Measurements from ENCODE around the gene CADM2. TPM values are rescaled to one million over a fixed set of nuclear protein-coding genes. Genes with fewer than 3 reads are reported as not detected.

CADM2 gene
- total and polyA plus RNA-seq, 2 donors (not counting 3 experiments of a cell fraction or from before 2014, with no cell fraction given) = not detected

- Histone ChIP-seq H4K20me1 (replicated peaks; ENCODE audit: control insufficient read depth, extremely low read depth, insufficient read depth, low read length) (no peaks in the 10 kb centered on the region), H3K36me3 (ENCODE audit: control insufficient read depth in 2 of 2, extremely low read depth in 1 of 2, insufficient read depth in 2 of 2, low read length in 2 of 2) (no peaks in the 10 kb centered on the region), H3K9me3 (replicated peaks; ENCODE audit: control insufficient read depth, insufficient read depth, low read length) (no peaks in the 10 kb centered on the region), H3K27ac (ENCODE audit: insufficient read depth, low read depth, low read length) (no peak overlapping the region), H3K79me2 (ENCODE audit: control insufficient read depth, insufficient read depth, low read length) (no peaks in the 10 kb centered on the region), H3K4me2 (ENCODE audit: insufficient read depth, low read length) (no peak overlapping the region), H3K27me3 (ENCODE audit: control insufficient read depth in 2 of 2, insufficient read depth in 2 of 2, low read length in 2 of 2) (no peaks in the 10 kb centered on the region), H3K9me1 (replicated peaks; ENCODE audit: control insufficient read depth, extremely low read depth, insufficient read depth, low read length) (no peaks in the 10 kb centered on the region), H3K9ac (replicated peaks; ENCODE audit: extremely low read depth, insufficient read depth, low read length) (no peak overlapping the region), H2AFZ (ENCODE audit: low read depth, low read length) (no peak overlapping the region), H3K4me1 (ENCODE audit: control insufficient read depth, extremely low read depth, insufficient read depth, low read length) (no peaks in the 10 kb centered on the region), H3K4me3 (replicated peaks in 1 of 3; ENCODE audit: insufficient read depth in 1 of 3, low read depth in 1 of 3, low read length in 3 of 3) (no peak overlapping the region)
- ChIA-PET CTCF (no interaction called here), POLR2A (no interaction called here)
- no peak for TF ChIP-seq CTCF (IDR thresholded peaks at IDR 0.05; ENCODE audit: extremely low read depth in 1 of 2, insufficient read depth in 1 of 2, low read depth in 1 of 2, low read length in 2 of 2)
- dilution Hi-C loops (cut with MboI; ENCODE audit: extremely low pct_ligation_motif_present, low sequenced_read_pairs) = no loop called here
- BruUV-seq (replicated peaks) = no TSS peak
- no peak for DNase-seq (ENCODE audit: low read depth, low spot score)
- FAIRE-seq = no peak
- intact Hi-C loops (cut with micrococcal nuclease) = no loop called here
Measured at GRCh38 chr3:85631070-85631469, 672.3 kb downstream of the CADM2 start.

GRCh38 chr3:85632921-85633320, 674.1 kb downstream of the CADM2 start:
- no TSS peak for BruUV-seq (replicated peaks)
- Histone ChIP-seq H4K20me1 (replicated peaks; ENCODE audit: control insufficient read depth, extremely low read depth, insufficient read depth, low read length) (no peaks in the 10 kb centered on the region), H3K27me3 (ENCODE audit: control insufficient read depth in 2 of 2, insufficient read depth in 2 of 2, low read length in 2 of 2) (no peaks in the 10 kb centered on the region), H3K9me3 (replicated peaks; ENCODE audit: control insufficient read depth, insufficient read depth, low read length) (no peaks in the 10 kb centered on the region), H3K27ac (ENCODE audit: insufficient read depth, low read depth, low read length) (no peak overlapping the region), H3K4me2 (ENCODE audit: insufficient read depth, low read length) (no peak overlapping the region), H2AFZ (ENCODE audit: low read depth, low read length) (no peak overlapping the region), H3K4me1 (ENCODE audit: control insufficient read depth, extremely low read depth, insufficient read depth, low read length) (no peaks in the 10 kb centered on the region), H3K9ac (replicated peaks; ENCODE audit: extremely low read depth, insufficient read depth, low read length) (no peak overlapping the region), H3K4me3 (replicated peaks in 1 of 3; ENCODE audit: insufficient read depth in 1 of 3, low read depth in 1 of 3, low read length in 3 of 3) (no peak overlapping the region), H3K79me2 (ENCODE audit: control insufficient read depth, insufficient read depth, low read length) (no peaks in the 10 kb centered on the region), H3K9me1 (replicated peaks; ENCODE audit: control insufficient read depth, extremely low read depth, insufficient read depth, low read length) (no peaks in the 10 kb centered on the region), H3K36me3 (ENCODE audit: control insufficient read depth in 2 of 2, extremely low read depth in 1 of 2, insufficient read depth in 2 of 2, low read length in 2 of 2) (no peaks in the 10 kb centered on the region)
- TF ChIP-seq JUN (IDR thresholded peaks at IDR 0.05; ENCODE audit: borderline replicate concordance, insufficient read depth, insufficient read length, low read depth) (no peak), MYC (IDR thresholded peaks at IDR 0.05; ENCODE audit: low read depth, low read length) (no peak), EZH2 (IDR thresholded peaks at IDR 0.05; ENCODE audit: borderline replicate concordance, low read depth, low read length, severe bottlenecking) (no peak), POLR2A (IDR thresholded peaks at IDR 0.05; ENCODE audit: low read depth, low read length) (no peak), CTCF (IDR thresholded peaks at IDR 0.05; ENCODE audit: extremely low read depth in 1 of 2, insufficient read depth in 1 of 2, low read depth in 1 of 2, low read length in 2 of 2) (no peak), GATA2 (IDR thresholded peaks at IDR 0.05; ENCODE audit: insufficient read depth, insufficient read length, low read depth, low read length) (no peak), MAX (IDR thresholded peaks at IDR 0.05; ENCODE audit: insufficient read depth, insufficient read length) (no peak), FOS (IDR thresholded peaks at IDR 0.05; ENCODE audit: borderline replicate concordance, insufficient read depth, low read length) (no peak), POLR2AphosphoS5 (IDR thresholded peaks at IDR 0.05; ENCODE audit: insufficient read depth, low read depth, low read length) (no peak)
- no peak for DNase-seq (ENCODE audit: low read depth, low spot score)
- FAIRE-seq = no peak
- ChIA-PET POLR2A (no interaction called here), CTCF (no interaction called here)
- intact Hi-C loops (cut with micrococcal nuclease) = no loop called here
- dilution Hi-C loops (cut with MboI; ENCODE audit: extremely low pct_ligation_motif_present, low sequenced_read_pairs) = no loop called here
